ENCODE results near the gene P2RY6. TPM values are rescaled to one million over a fixed set of nuclear protein-coding genes. Genes with fewer than 3 reads are reported as not detected.
A peak's percentile ranks its signal among the peaks of the same experiment; 100 is the strongest.
"Not testable (repeated sequence)": the region's sequence is repeated elsewhere in the genome, so short reads cannot be mapped to it uniquely, and the experiment has no call there.

P2RY6 gene
- total RNA-seq, 1 donor from 2014 or later, result 1.1 TPM

DNA sequence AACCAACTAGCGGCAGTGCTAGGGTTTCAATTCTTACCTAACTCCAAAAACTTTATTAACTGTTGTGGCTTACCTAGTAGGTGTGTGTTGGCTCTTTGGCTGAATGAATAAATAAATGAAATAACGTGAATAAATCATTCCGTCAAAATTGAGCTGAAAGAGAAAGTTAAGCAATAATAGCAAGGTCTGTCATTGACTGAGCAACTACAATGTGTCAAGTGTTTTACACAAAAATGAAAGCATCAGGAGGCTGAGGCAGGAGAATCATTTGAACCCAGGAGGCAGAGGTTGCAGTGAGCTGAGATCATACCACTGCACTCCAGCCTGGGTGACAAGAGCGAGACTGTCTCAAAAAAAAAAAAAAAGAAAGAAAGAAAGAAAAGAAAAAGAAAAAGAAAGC is 2.1 kb downstream of the P2RY6 start:
- DNase-seq (ENCODE audit: extremely low read depth, low read depth, low spot score), result not testable (repeated sequence)

- no peak for DNase-seq (ENCODE audit: extremely low read depth, low read depth, low spot score)
Observed at GRCh38 chr11:73274722-73275380, 2.7 kb downstream of the P2RY6 start.

DNA sequence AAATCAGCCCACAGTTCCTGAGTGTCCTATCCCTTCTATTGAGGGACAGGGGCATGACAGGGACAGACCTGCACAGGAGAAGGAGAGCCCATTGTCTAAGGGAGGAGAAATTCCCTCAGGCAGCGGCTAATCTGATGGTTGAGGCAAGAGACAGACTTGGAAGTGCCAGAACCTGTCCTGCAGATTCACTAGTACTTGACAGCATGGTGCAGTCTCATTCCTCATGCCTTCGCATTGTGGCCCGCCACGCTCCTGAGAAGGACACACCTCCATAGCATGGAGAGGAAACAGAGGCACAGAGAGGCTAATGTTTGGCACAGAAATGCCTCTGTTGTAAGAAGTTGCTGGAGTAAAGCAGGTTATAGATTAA is 3.2 kb downstream of the P2RY6 start:
- DNase-seq (ENCODE audit: extremely low read depth, low read depth, low spot score), result no peak

DNA sequence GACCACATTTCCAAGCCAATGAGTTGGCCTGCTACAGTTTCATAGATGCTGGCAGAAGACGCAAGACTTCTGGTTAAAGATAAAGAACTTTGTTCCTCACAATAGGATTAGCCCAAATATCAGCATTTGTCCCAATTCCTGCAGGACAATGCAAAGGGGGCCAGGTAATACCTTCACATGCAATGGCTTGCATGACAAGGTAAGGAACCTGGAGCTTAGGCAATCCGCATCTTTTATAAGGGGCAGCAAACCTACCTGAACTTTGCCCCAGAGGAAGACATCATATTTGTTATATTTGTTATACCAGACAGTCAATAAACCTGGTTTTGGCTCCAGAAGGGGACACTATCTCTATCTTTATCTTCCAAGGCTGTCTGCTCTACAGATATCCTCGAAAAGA is 5.3 kb downstream of the P2RY6 start:
- DNase-seq (ENCODE audit: extremely low read depth, low read depth, low spot score), result no peak

DNA sequence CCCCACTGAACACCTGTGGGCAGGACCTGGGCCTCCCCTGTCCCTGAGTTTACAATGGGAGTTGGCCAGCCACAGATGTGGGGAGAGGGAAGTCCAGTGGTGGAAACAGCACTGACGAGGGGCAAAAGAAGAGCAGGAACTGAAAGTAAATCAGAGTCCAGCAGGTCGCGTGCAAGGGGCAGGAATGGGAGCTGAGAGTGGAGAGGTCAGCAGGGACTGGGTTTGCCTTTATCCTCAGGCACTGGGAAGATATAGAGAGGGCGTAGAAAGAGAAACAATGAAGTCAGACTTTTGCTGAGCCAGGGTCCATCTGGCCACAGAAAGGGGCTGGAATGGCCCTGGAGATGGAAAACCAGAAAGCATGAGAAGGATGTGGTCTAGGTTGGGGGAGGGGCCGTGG is 8.5 kb downstream of the P2RY6 start:
- DNase-seq (ENCODE audit: extremely low read depth, low read depth, low spot score), result no peak

GRCh38 chr11:73281201-73281741 is 9.1 kb downstream of the P2RY6 start:
- no peak for DNase-seq (ENCODE audit: extremely low read depth, low read depth, low spot score)

DNA sequence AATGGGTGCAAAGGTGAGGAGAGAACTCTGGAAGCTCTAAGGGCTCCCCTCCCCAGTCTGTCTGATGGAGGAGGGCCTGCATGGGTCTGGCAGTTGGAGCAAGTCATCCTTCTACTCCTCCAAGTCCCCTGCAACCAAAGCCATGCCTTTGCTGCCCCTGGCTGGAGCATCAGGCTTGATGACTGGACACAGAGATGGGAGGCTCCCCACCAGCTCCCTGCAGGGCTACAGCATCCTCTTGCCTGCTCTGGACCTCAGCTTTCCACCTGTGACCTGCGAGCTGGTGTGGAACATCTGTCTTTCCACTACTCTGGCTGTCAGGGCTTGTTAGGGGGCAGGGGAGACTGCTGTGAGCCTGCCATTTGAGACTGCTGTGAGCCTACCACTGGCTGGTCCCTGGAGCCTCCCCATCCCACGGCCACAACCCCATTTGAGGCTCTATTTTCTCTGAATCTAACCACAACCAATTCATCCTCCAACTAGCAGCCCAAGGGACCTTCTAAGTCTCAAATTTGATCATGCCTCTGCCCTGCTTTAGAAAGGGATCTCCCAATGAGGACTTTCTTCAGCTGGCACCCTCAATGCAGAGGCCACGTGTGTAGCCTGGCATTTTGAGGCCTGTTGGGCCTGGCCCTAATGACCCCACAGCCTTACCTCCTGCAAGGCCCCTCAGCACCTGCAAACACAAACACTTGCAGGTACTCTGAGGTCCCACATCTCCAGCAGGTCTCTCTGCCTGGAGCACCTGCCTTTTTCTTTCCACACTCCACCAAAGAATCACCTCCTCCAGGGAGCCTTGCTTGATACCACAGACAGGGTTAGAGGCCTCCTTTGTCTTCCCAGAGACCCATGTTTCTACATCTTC is 9.9 kb downstream of the P2RY6 start:
- no peak for DNase-seq (ENCODE audit: extremely low read depth, low read depth, low spot score)

DNA sequence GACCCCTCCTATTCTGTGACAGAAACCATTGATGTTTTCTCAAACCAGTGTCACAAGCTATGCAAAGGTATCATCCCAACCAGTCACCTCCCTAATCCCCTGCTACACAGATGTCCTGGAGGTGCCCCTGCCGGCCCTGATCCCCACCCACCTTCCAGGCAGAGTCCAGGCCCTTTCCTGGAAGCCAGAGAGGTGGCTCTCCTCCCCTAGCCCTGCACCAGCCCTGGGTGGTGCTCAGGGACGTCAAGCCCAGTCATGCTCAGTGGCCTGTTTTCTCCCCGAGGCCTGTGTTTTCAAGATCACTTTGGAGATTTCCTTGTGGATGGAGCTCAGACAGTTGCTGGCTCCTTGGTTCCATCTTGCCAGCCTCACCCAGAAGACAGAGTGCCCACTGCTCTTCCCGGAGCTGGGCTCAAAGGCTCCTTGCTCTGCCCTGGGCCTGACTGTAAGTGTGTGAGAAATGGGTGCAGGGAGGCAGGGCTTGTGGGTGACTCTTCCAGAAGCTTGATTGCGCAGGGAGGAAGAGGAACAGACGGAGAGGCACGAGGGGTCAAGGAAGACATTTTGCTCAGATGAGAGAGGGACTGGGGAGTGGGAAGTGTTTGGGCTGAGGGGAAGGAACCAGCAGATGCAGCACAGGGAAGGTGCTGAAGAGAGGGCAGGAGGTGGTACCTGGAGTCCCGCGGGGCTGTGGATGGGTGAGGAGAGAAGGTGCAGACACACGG is 11.3 kb downstream of the P2RY6 start:
- no peak for DNase-seq (ENCODE audit: extremely low read depth, low read depth, low spot score)

- no peak for DNase-seq (ENCODE audit: extremely low read depth, low read depth, low spot score)
Observed at GRCh38 chr11:73284106-73284505, 12.0 kb downstream of the P2RY6 start.

GRCh38 chr11:73285721-73286120 is 13.6 kb downstream of the P2RY6 start:
- no peak for DNase-seq (ENCODE audit: extremely low read depth, low read depth, low spot score)

GRCh38 chr11:73286240-73286810 is 14.2 kb downstream of the P2RY6 start:
- DNase-seq (ENCODE audit: extremely low read depth, low read depth, low spot score), result no peak

GRCh38 chr11:73287400-73288101 is 15.4 kb downstream of the P2RY6 start:
- DNase-seq (ENCODE audit: extremely low read depth, low read depth, low spot score), result no peak

GRCh38 chr11:73288192-73288872 is 16.2 kb downstream of the P2RY6 start:
- DNase-seq (ENCODE audit: extremely low read depth, low read depth, low spot score), result no peak

GRCh38 chr11:73288873-73289707 is 17.0 kb downstream of the P2RY6 start:
- peak; percentile 42 for DNase-seq (ENCODE audit: extremely low read depth, low read depth, low spot score)

GRCh38 chr11:73290536-73290935 is 18.4 kb downstream of the P2RY6 start:
- DNase-seq (ENCODE audit: extremely low read depth, low read depth, low spot score), result no peak

DNA sequence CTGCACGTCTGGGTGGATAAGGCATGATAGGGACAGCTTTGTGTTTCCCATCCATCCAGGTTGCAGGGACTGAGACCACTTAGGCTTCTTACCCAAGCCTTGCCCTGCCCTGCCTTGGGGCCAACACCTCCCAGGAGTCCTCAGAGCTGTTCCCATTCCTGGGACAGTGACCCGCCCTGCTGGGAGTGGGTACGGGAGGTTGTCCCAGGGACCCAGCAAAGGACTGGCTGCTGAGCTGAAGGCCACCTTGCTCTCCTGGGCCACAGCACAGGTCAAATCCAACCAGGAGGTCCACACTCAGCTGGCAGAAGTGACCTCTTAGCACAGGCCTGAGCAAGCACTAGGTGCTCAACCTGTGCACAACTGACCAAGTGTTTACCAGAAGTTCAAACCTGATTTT is 19.1 kb downstream of the P2RY6 start:
- no peak for DNase-seq (ENCODE audit: extremely low read depth, low read depth, low spot score)

- DNase-seq (ENCODE audit: extremely low read depth, low read depth, low spot score), result no peak
Observed at GRCh38 chr11:73291781-73292524, 19.8 kb downstream of the P2RY6 start.

- DNase-seq (ENCODE audit: extremely low read depth, low read depth, low spot score), result no peak
Observed at GRCh38 chr11:73292525-73292894, 20.4 kb downstream of the P2RY6 start.

All from glomerular endothelial cell (primary cell).